ENCODE measurements around the gene IQSEC2.

The IQSEC2 gene

DNA sequence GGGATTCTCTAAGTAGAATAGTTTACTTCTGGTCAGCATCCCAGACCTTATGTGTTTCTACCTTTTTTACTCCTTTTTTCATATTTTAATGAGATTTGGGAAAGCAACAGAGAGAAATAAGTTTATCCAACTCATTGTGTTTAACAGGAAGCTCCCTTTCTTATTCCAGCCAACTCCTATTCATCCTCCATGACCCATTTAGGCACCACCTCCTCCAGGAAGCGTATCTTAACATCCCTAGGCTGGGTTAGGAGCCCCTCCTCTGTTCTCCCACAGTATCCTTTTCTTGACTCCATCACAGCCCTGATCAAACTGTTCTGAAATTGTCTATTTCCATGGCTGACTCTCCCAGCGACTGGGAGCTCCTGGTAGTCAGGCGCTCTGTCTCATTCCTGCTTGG lies 18.8 kb upstream of the IQSEC2 start:
- TF ChIP-seq, protein P1, sequence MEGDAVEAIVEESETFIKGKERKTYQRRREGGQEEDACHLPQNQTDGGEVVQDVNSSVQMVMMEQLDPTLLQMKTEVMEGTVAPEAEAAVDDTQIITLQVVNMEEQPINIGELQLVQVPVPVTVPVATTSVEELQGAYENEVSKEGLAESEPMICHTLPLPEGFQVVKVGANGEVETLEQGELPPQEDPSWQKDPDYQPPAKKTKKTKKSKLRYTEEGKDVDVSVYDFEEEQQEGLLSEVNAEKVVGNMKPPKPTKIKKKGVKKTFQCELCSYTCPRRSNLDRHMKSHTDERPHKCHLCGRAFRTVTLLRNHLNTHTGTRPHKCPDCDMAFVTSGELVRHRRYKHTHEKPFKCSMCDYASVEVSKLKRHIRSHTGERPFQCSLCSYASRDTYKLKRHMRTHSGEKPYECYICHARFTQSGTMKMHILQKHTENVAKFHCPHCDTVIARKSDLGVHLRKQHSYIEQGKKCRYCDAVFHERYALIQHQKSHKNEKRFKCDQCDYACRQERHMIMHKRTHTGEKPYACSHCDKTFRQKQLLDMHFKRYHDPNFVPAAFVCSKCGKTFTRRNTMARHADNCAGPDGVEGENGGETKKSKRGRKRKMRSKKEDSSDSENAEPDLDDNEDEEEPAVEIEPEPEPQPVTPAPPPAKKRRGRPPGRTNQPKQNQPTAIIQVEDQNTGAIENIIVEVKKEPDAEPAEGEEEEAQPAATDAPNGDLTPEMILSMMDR (IDR thresholded peaks at IDR 0.05): no peak

DNA sequence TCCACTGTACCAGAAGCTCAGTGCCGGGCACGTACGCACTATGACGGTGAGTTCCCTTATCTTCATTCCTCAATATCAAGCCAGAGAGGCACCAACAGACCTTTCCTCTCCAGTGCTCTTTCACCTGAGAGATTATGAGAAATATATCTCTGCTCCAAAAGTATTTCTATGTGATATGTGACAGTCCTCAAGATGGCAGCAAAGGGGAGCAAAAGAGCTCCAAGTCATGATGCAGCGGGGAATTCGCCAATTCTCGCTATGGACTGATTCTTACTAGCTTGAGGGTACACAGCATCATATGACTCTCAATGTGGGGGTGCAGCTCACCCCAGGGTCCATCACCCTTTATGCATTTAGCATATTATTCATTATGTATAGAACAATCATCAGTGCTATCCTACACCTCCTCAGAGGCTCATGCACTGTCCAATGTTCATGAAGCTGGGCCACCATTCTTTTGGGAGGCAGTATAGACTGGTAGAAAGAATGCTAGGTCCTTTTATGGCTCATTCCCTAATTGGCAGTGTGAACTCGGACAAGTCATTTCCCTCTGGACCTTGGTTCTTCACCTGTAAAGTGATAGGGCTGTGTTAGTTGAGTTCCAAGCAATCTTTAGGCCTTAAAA lies 12.8 kb upstream of the IQSEC2 start:
- TF ChIP-seq, protein P1 (IDR thresholded peaks at IDR 0.05): no peak; the same call in 1 of the 2 replicates

DNA sequence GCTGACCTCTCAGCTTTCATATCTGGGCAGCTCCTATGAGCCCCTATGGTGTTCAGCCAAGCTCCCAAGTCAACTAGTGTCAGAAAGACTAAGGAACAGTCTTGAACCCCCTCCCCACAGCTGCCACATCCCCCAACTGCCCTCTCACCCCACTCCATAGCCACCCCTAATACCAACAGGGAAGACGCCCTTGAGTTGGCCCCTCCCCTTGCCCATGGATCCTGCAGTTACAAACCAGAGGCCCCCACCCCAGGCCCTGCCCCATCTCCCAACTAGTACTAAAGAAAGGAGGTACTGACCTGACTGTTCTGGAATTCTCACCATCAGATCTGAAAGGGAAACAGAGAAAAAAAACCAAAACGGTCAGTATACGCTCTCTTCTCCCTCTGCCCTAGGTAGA lies 10.2 kb upstream of the IQSEC2 start:
- TF ChIP-seq, protein P1 (IDR thresholded peaks at IDR 0.05): no peak

DNA sequence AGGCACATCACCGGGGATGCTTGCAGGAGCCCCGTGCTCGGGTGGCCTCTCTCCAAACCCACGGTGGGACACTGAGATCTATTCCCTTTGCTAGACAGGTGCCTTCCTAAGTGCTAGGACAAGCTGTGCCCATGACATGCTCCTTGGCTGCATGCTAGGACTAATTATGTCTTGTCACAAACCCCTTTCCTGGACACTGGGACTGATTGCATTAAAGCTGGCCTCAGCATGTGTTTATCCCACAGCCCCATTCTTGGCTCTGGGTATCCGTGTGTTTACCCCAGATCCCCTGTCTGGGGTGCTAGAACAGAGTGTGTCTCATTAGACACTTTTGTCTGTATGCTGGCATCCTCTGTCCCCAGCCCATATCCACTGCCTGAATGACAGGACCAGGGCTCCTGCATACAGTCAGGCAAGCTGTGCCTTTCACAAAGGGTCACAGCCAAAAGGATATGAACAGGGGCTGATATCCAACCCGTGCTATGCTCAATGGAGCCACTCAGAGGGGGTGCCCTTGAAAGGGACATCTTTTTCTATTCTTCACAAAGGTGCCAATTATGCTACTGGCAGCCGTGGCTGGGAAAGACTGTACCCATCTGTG lies 9.2 kb upstream of the IQSEC2 start:
- TF ChIP-seq, protein P1 (IDR thresholded peaks at IDR 0.05): no peak

DNA sequence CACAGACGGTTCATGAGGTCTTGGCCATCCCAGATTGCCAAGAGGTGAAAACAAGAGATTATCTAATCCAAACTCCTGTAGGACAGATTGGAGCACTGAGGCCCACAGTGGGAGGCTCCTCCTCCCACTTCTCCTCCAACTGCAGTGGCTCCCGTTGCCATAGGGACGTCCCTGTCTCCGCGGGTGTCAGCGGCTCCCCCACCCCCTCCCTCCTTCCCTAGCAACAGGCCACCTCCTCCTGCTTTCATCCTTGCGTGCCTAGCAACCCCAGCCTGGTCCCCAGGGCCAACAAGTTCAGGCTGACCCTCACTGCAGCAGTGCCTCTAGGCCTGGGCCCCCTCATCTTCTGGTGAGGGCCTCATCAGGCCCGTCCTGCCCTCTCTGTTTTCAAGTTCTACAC lies 6.8 kb upstream of the IQSEC2 start:
- TF ChIP-seq, protein P1 (IDR thresholded peaks at IDR 0.05): no peak

DNA sequence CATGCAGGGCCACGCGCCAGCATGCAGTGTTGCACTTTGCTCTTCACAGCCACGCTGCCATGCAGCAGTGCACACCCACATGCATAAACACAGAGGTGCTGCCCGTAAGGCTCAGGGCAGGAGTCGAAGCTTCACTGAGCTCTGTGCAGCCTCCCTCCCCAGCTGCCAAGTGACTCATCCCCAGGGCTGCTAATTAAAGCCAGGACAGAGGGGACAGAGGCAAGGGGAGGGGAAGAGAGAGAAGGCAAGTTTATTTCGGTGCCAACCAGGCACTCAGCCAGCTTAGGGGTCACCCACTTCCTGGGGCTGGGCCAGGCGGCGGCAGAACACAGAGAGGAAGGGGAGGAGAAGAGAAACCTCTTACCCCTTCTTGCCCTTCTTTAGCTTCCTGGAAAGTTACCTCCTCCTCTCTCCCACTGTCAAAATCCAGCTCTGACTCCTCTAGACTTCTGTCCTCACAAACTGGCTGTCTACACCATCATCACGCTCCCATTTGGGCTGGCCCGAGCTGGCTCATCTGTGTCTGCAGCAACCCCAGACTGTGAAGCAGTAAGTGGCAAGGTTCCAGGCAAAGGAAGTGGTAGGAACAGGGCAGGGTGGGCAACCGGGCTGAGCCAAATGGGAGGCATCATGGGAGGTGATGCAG lies 6.2 kb upstream of the IQSEC2 start:
- TF ChIP-seq, protein P1 (IDR thresholded peaks at IDR 0.05): no peak

DNA sequence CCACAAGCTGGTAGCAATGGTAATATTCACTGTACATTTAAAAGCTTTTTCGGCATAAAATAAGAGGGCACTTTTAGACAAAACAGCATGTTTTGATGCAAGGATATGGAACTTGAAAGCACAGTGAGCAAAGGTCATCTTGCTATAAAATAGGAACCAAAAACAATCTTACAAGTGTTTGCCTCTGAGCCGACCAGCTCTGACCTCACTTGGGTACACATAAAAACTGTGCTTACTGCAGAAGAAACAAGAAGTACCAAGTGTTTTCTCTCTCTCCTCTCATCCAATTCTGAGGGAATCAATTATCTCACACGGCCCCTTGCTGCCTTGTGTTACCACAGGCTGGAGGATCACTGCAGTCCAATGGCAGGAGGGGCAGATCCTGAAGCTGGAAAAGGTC lies 4.8 kb upstream of the IQSEC2 start:
- TF ChIP-seq, protein P1 (IDR thresholded peaks at IDR 0.05): no peak
